HG02759 (cell line): ENCODE measurements around the gene LUZP2.

Source experiments
- ATAC-seq: cut with Tn5 transposase; IDR thresholded peaks from one replicate; pipeline ENCODE4 v1.9.1; 2021; ENCODE audit warnings: mild to moderate bottlenecking, moderate library complexity; ENCODE audit not compliant: unreplicated experiment

LUZP2 gene

DNA sequence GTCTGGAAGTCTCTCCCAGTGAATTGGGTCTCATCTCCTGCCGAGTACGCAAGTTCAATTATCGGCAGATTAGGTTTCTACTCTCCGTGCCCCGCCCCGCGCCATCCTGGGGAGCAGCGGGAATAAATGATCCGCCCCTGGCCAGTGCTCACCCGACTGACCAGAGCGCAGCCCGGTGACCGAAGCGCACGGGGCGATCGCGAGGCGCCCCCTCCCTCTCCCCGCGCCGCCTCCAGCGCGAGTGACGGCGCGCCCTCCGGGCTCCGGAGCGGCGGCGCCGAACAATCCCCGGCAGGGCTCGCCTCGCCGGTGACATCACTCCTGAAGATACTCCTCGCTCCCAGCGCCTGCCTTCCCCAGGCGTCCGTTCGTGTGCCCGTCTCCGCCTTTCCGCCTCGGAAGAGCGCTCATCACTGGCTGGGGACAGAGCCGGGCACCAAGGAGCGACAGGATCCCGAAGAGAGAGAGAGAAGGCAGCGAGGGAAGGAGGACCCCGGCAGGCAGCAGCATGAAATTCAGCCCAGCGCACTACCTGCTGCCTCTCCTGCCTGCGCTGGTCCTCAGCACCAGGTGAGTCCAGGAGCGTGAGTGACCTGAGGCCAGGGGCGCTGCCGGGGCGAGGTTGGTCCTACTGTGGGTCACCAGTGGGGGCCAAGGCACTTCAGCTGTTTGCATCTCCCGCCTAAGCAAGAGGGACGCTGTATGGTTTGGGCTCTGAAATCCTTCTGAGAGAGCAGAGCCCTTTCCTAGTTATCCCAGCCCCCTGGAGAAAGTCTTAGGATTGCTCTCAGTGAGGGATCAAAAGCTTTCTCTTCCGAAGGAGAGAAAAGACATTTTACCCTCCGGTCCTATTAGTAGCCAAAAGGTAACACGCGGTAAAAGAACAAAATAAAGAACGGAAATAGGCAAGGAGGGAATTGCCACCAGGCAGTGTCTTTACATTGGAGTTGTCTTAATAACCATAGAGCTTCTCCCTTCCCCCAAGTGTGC is at the start of gene LUZP2:
LUZP2 (plus strand) TSS at position 318 of the 990 bp plus-strand sequence.
- ATAC-seq, result no peak

DNA sequence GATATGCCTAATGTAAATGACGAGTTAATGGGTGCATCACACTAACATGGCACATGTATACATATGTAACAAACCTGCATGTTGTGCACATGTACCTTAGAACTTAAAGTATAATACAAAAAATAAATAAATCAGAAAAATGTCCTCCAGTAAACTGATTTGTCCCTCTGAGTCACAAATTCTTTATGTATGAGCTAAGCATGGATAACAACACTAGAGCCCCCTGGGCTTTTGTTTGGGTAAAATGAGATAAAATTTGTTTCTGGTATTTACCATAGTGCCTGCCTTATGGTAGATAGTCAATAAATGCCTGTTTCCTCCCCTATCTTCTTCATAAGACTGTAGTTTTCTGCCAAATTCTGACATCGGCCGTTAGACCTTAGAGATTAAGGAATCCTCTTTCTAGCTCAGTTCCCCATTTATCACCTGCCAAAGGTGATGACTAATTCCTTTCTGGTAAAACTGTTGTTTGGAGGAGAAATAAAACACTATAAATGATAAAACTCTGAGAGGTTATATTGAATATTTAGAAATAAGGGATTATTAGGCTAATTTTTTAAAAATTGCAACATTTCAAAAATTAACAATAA is 43.6 kb upstream of the LUZP2 start:
- no peak for ATAC-seq

GRCh38 chr11:24457985-24458384 is 38.9 kb upstream of the LUZP2 start:
- no peak for ATAC-seq

DNA sequence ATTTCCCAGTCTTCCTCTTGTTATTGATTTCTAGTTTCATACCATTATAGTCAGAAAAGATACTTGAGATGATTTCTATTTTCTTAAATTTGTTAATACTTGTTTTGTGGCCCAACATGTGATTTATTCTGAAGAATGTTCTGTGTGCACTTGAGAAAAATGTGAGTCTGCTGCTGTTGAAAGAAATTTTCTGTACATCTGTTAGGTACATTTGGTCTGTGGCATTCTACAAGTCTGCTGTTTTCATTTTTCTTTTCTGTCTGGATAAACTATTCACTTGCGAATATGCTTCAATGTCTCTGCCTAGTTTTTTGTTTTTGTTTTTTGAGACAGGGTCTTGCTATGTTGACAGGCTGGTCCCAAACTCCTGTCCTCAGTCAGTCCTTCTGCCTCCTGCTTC is 26.4 kb upstream of the LUZP2 start:
- ATAC-seq, result no peak

- no peak for ATAC-seq
These were observed 25.8 kb upstream of the LUZP2 start for GRCh38 chr11:24471084-24471483.

DNA sequence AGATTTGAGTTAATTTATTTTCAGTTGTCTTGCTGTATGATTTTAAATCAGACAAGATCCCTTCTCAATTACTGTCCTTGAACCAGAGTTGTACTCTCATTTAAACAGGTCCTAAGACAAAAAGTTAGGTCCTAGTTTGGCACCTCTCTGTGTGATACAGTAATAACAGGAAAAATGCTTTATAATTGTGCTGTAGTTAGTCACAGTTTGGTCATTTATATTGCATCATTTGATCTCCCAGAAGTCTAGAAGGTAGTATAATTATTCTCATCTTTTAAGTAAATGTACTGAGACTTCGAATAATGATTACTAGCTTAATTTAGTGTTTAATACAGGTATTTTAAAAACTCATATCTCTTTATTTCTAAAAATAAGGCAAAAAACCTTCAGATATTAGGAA is 18.1 kb upstream of the LUZP2 start:
- ATAC-seq, result no peak

GRCh38 chr11:24489477-24489876 is 7.4 kb upstream of the LUZP2 start:
- no peak for ATAC-seq

DNA sequence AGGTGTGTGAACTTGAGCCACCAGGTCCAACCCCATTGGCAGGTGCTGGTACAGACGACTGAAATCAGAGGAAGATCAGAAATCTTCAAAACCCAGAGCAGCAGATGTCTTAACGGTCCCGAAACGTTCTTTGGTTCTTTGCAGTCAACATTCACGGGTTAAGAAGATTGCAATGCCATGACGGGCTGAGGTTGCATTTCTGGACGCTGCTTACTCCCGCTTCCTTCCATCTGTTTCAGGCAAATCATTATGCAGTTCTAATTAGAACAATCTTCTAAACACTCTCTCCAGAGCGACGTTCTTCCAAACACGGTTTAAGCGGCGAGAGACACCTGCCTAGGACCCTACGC is 492 bp upstream of the LUZP2 start:
- ATAC-seq, result no peak

GRCh38 chr11:24497831-24498230 is 978 bp downstream of the LUZP2 start:
- no peak for ATAC-seq

DNA sequence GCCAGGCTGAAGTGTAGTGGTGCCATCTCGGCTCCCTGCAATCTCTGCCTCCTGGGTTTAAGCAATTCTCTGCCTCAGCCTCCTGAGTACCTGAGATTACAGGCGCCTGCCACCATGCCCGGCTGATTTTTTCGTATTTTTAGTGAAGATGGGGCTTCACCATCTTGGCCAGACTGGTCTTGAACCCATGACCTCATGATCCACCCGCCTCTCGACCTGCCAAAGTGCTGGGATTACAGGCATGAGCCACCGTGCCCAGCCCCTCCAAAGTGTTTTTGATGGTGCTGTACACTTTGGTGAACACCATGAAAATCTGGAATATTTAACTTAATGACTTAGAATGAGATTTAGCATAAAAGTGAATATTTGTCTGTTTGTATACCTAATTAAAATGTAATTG is 5.6 kb downstream of the LUZP2 start:
- ATAC-seq, result no peak

GRCh38 chr11:24509114-24509513 is 12.3 kb downstream of the LUZP2 start:
- ATAC-seq, result peak; percentile 66

- no peak for ATAC-seq
These were observed 14.7 kb downstream of the LUZP2 start for GRCh38 chr11:24511511-24511910.

GRCh38 chr11:24513479-24514218 is 16.8 kb downstream of the LUZP2 start:
- ATAC-seq, result no peak

- peak; percentile 92 for ATAC-seq
These were observed 17.4 kb downstream of the LUZP2 start for GRCh38 chr11:24514219-24514594.

GRCh38 chr11:24515632-24516031 is 18.8 kb downstream of the LUZP2 start:
- no peak for ATAC-seq

DNA sequence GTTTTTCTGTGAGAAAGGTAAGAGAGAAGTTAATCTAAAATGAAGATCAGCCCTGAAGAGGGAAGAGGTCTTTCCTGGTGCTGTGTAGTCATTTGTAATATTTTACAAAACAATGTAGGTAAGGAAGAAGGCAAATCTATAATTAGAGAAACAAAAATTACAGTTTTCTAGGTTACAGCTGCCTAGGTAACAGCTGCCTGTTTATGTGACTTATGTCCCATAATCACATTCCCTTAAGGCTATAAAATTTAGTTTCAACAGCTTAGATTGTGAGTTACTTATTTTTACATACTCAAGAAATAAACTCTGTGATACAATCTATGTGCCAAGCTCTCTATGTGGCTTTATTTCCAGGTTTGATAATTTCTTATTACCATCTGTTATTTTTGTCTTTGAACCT is 19.8 kb downstream of the LUZP2 start:
- ATAC-seq, result no peak

DNA sequence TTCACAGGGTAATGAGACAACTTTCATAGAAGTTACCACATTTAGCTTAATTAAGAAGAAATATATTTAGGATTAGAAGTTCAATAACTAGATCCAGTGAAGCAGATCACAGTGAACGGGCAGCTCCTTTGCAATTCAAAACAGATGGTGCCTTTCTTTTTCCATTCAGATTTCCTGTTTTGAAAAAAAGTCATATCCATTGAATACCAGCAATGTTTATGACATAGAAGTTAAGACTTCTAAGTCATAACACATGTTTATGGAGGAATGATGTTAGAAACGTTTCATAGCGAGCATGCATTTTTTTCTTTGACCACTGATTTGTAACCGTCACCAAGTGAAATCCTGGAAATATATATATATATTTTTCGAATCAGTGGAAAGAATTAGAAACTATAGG is 24.7 kb downstream of the LUZP2 start:
- ATAC-seq, result no peak

GRCh38 chr11:24524156-24524555 is 27.3 kb downstream of the LUZP2 start:
- no peak for ATAC-seq

DNA sequence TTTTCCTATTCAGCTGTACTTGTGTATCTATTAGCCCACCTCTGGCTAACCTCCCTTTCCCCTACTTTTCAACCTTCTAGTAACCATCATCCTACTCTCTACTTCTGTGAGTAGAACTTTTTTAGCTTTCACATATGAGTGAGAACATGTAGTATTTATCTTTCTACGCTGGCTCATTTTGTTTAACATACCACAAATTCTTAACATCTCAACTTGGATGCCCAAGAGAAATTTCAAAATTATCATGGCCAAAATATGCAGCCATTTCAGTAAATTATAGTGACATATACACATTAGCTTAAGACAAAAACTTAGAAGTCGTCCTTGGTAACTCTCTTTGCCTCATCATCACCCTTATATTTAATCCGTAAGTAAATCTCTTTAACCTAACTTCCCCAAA is 34.7 kb downstream of the LUZP2 start:
- no peak for ATAC-seq

DNA sequence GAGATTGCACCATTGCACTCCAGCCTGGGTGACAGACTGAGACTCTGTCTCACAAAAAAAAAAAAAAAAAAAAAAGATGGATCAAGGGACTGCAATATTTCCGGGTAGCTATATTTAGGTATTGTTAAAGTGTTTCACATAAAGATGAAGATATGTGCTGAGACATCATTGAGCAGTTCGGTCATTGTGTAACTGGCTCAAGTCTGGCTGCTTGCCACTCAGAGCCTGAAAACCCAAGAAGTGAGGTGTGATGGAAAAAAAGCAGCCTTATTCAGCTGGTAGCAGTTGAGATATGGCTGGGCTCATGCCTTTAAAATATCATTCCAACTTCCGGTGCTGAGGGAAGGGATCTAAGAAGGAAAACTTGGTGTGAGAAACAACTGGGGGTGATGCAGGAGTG is 46.9 kb downstream of the LUZP2 start:
- no peak for ATAC-seq

- no peak for ATAC-seq
These were observed 59.8 kb downstream of the LUZP2 start for GRCh38 chr11:24556693-24557092.

DNA sequence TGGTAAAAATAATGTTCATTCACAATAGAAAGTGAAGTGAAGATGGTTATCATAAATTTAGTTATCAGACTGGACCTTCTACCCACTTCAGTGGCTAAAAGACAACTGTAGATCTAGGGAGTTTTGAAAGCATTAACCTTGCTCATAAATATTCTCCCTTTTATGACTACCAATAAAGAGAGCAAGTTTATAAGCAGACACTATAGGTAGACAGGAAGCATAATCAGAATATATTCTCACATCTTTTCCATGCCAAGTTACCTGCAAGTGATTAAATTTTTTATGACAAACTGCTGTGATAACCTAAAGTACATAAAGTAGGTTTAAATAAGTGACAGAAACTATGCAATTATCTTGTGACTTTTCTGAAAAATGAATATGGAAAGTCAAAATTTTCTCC is 62.5 kb downstream of the LUZP2 start:
- ATAC-seq, result no peak
